HPDE6-E6E7 (cell line): ENCODE measurements around the gene RAB3GAP2.
A peak's percentile ranks its signal among the peaks of the same experiment; 100 is the strongest.
"Not testable (repeated sequence)": the region's sequence is repeated elsewhere in the genome, so short reads cannot be mapped to it uniquely, and the experiment has no call there.

Source experiments
- DNase-seq: peaks from one replicate; pipeline ENCODE4 v3.0.0; 2011; ENCODE audit warnings: missing footprints; ENCODE audit errors: extremely low spot score

RAB3GAP2 gene

GRCh38 chr1:220203816-220204215, 68.4 kb downstream of the RAB3GAP2 start:
- DNase-seq, result no peak

GRCh38 chr1:220198186-220199005, 73.9 kb downstream of the RAB3GAP2 start:
- no peak for DNase-seq

- no peak for DNase-seq
Measured at GRCh38 chr1:220195701-220196100, 76.6 kb downstream of the RAB3GAP2 start.

GRCh38 chr1:220189750-220190347, 82.4 kb downstream of the RAB3GAP2 start:
- peak; percentile 34 for DNase-seq

- DNase-seq, result no peak
Measured at GRCh38 chr1:220188538-220188937, 83.7 kb downstream of the RAB3GAP2 start.

- DNase-seq, result no peak
Measured at GRCh38 chr1:220186752-220187151, 85.5 kb downstream of the RAB3GAP2 start.

- no peak for DNase-seq
Measured at GRCh38 chr1:220184506-220184905, 87.7 kb downstream of the RAB3GAP2 start.

GRCh38 chr1:220182656-220183055, 89.6 kb downstream of the RAB3GAP2 start:
- DNase-seq, result no peak

GRCh38 chr1:220182111-220182510, 90.1 kb downstream of the RAB3GAP2 start:
- DNase-seq, result no peak

- no peak for DNase-seq
Measured at GRCh38 chr1:220176540-220176939, 95.7 kb downstream of the RAB3GAP2 start.

- DNase-seq, result no peak
Measured at GRCh38 chr1:220170836-220171526, 101.3 kb downstream of the RAB3GAP2 start.

- DNase-seq, result not testable (repeated sequence)
Measured at GRCh38 chr1:220169887-220170286, 102.4 kb downstream of the RAB3GAP2 start.

- no peak for DNase-seq
Measured at GRCh38 chr1:220166853-220167252, 105.4 kb downstream of the RAB3GAP2 start.

GRCh38 chr1:220164517-220164916, 107.7 kb downstream of the RAB3GAP2 start:
- DNase-seq, result no peak

GRCh38 chr1:220164116-220164515, 108.1 kb downstream of the RAB3GAP2 start:
- no peak for DNase-seq

GRCh38 chr1:220160027-220160426, 112.2 kb downstream of the RAB3GAP2 start:
- DNase-seq, result no peak

- DNase-seq, result no peak
Measured at GRCh38 chr1:220159041-220159440, 113.2 kb downstream of the RAB3GAP2 start.

GRCh38 chr1:220158530-220158929, 113.7 kb downstream of the RAB3GAP2 start:
- DNase-seq, result not testable (repeated sequence)

GRCh38 chr1:220157738-220158137, 114.5 kb downstream of the RAB3GAP2 start:
- DNase-seq, result no peak

- DNase-seq, result no peak
Measured at GRCh38 chr1:220156620-220157146, 115.6 kb downstream of the RAB3GAP2 start.

GRCh38 chr1:220153147-220153546, 119.1 kb downstream of the RAB3GAP2 start:
- DNase-seq, result no peak

GRCh38 chr1:220151454-220151853, 120.8 kb downstream of the RAB3GAP2 start:
- DNase-seq, result no peak
